ENCODE measurements around the gene PAF1.

- TF ChIP-seq CTCF (IDR thresholded peaks at IDR 0.05) (no peak), EP300 (IDR thresholded peaks at IDR 0.05) (no peak)
Observed at GRCh38 chr19:39363901-39364457, 26.9 kb downstream of the PAF1 start.

Data from gastroesophageal sphincter (tissue), 3 donors.